ENCODE data around the gene PRRT1B. TPM values are rescaled to one million over a fixed set of nuclear protein-coding genes. Genes with fewer than 3 reads are reported as not detected.

Gene PRRT1B
- total RNA-seq, 2 experiments from 2014 or later: not detected

GRCh38 chr9:131518553-131518952 is 26.8 kb upstream of the PRRT1B start:
- Histone ChIP-seq H3K4me1 (ENCODE audit: insufficient read depth, low read length) (no peaks in the 10 kb centered on the region), H3K4me3 (ENCODE audit: low read length) (no peak overlapping the region), H3K27me3 (ENCODE audit: control insufficient read depth in 1 of 2, insufficient read depth in 2 of 2, low read length in 2 of 2) (no peaks in the 10 kb centered on the region), H3K9me3 (ENCODE audit: control insufficient read depth in 1 of 2, insufficient read depth in 1 of 2, low read length in 2 of 2) (no peaks in the 10 kb centered on the region), H3K27ac (ENCODE audit: low read depth in 1 of 2, low read length in 2 of 2) (no peak overlapping the region), H3K36me3 (ENCODE audit: insufficient read depth, low read length) (peaks cover 92% of the 10 kb centered on the region)
- Mint-ChIP-seq H3K4me1 (ENCODE audit: low read depth) (no peaks in the 10 kb centered on the region), H3K36me3 (ENCODE audit: low read depth) (peaks cover 45% of the 10 kb centered on the region), H3K27ac (no peak overlapping the region), H3K27me3 (no peaks in the 10 kb centered on the region), H3K4me3 (no peak overlapping the region), H3K9me3 (no peaks in the 10 kb centered on the region)
- TF ChIP-seq CTCF (IDR thresholded peaks at IDR 0.05): no peak
- ChIA-PET CTCF (no interaction called here), POLR2A (interaction anchor here (1.1 to 1.3 kb wide), 2 partner anchors 18 to 213 kb away, joined by 4 to 5 read pairs; no protein-coding TSS in a partner anchor)
- DNase-seq (no peak), ATAC-seq (ENCODE audit: poor library complexity) (no peak)
- intact Hi-C loops (cut with DNase I, micrococcal nuclease): no loop called here

- CTCF ChIA-PET: no interaction called here
- POLR2A ChIA-PET: interaction anchor here (0.7 kb wide), 1 partner anchor 63 kb away, joined by 3 read pairs; no protein-coding TSS in a partner anchor
- Histone ChIP-seq H3K27me3 (ENCODE audit: control insufficient read depth in 1 of 2, insufficient read depth in 2 of 2, low read length in 2 of 2) (no peaks in the 10 kb centered on the region), H3K27ac (ENCODE audit: low read depth in 1 of 2, low read length in 2 of 2) (no peak overlapping the region), H3K4me3 (ENCODE audit: low read length) (no peak overlapping the region), H3K9me3 (ENCODE audit: control insufficient read depth in 1 of 2, insufficient read depth in 1 of 2, low read length in 2 of 2) (no peaks in the 10 kb centered on the region), H3K4me1 (ENCODE audit: insufficient read depth, low read length) (no peaks in the 10 kb centered on the region), H3K36me3 (ENCODE audit: insufficient read depth, low read length) (peaks cover 94% of the 10 kb centered on the region)
- TF ChIP-seq CTCF (IDR thresholded peaks at IDR 0.05): no peak
- H3K27me3 Mint-ChIP-seq: no peaks in the 10 kb centered on the region
- no peak overlapping the region for H3K27ac Mint-ChIP-seq
- DNase-seq: no peak
- H3K36me3 Mint-ChIP-seq (ENCODE audit: low read depth): peaks cover 52% of the 10 kb centered on the region
- intact Hi-C loops (cut with DNase I, micrococcal nuclease): no loop called here
- no peaks in the 10 kb centered on the region for H3K9me3 Mint-ChIP-seq
- H3K4me1 Mint-ChIP-seq (ENCODE audit: low read depth): no peaks in the 10 kb centered on the region
- ATAC-seq (ENCODE audit: poor library complexity): no peak
- H3K4me3 Mint-ChIP-seq: no peak overlapping the region
Measured at GRCh38 chr9:131520503-131520902, 24.8 kb upstream of the PRRT1B start.

- DNase-seq: no peak
- no peaks in the 10 kb centered on the region for H3K27me3 Mint-ChIP-seq
- Histone ChIP-seq H3K27me3 (ENCODE audit: control insufficient read depth in 1 of 2, insufficient read depth in 2 of 2, low read length in 2 of 2) (no peaks in the 10 kb centered on the region), H3K4me1 (ENCODE audit: insufficient read depth, low read length) (no peaks in the 10 kb centered on the region), H3K9me3 (ENCODE audit: control insufficient read depth in 1 of 2, insufficient read depth in 1 of 2, low read length in 2 of 2) (no peaks in the 10 kb centered on the region), H3K4me3 (ENCODE audit: low read length) (no peak overlapping the region), H3K27ac (ENCODE audit: low read depth in 1 of 2, low read length in 2 of 2) (no peak overlapping the region), H3K36me3 (ENCODE audit: insufficient read depth, low read length) (peaks cover 93% of the 10 kb centered on the region)
- POLR2A ChIA-PET: no interaction called here
- intact Hi-C loops (cut with DNase I, micrococcal nuclease): no loop called here
- no peak for TF ChIP-seq CTCF (IDR thresholded peaks at IDR 0.05)
- H3K27ac Mint-ChIP-seq: no peak overlapping the region
- peaks cover under 1% of the 10 kb centered on the region for H3K4me1 Mint-ChIP-seq (ENCODE audit: low read depth)
- ATAC-seq (ENCODE audit: poor library complexity): no peak
- H3K4me3 Mint-ChIP-seq: no peak overlapping the region
- H3K9me3 Mint-ChIP-seq: no peaks in the 10 kb centered on the region
- peaks cover 59% of the 10 kb centered on the region for H3K36me3 Mint-ChIP-seq (ENCODE audit: low read depth)
- CTCF ChIA-PET: no interaction called here
Measured at GRCh38 chr9:131521203-131521602, 24.1 kb upstream of the PRRT1B start.

Measured in CD4-positive, alpha-beta T cell (primary cell).